T follicular helper cell (primary cell): ENCODE data around the gene FAM120AOS.

Source experiments
- DNase-seq: peaks from one replicate; pipeline ENCODE4 v3.0.0-alpha.2; 2020; ENCODE audit warnings: low read depth
- total RNA-seq, 2 experiments: gene quantifications; one replicate each; lab custom pipeline; 2026; lab: John Stamatoyannopoulos, UW

FAM120AOS gene
- total RNA-seq = 47.1 to 65.5 reads per million in 2 experiments

DNA sequence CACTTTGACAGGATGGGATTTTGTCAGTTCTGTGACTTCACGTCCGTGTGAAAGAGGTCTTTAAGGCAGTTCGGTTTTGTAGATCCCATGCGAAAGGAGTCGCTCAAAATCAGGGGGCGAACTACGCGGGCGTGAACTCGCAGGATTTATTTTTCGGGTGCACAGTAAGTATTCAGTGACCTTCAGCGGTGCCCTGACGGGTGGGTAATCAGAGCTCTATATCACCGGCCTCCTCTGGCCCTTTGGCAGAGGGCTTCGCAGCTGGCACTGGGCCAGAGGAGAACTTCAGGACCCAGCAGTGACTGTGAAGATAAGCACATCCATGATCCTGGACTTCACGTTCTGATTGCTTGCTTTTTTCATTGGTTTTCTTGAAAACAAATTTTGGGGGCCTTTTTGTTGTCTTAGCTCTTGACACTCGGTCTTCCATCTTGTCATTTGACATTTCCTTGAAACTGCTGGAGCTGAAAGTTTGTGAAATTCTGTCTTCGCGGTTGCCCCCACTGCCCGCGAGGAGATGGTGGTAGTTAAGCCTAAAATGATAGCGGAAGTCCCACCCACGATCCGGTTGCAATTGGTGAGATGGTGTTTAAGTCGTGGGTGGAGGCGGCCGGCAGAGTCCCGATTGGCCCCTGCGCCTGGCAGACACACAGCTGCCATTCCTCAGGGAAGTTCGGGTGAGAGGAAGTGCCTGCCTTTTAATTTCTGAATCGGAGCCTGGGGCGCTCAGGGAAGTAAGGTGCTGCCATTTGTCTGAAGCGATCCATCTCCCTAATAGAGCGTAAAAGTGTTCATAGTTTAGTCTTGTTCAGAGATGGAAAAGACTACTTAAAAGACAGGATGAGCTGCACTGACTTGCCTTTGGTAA, at the start of gene FAM120AOS:
Gene FAM120AOS, minus strand, starts transcription at position 535 of the 868 bp plus-strand sequence. CDS start 872 bp downstream, outside the sequence.
- DNase-seq = peak; percentile 83

GRCh38 chr9:93501406-93501805, 48.0 kb upstream of the FAM120AOS start:
- DNase-seq = no peak

GRCh38 chr9:93500571-93501298, 47.4 kb upstream of the FAM120AOS start:
- DNase-seq = no peak

DNA sequence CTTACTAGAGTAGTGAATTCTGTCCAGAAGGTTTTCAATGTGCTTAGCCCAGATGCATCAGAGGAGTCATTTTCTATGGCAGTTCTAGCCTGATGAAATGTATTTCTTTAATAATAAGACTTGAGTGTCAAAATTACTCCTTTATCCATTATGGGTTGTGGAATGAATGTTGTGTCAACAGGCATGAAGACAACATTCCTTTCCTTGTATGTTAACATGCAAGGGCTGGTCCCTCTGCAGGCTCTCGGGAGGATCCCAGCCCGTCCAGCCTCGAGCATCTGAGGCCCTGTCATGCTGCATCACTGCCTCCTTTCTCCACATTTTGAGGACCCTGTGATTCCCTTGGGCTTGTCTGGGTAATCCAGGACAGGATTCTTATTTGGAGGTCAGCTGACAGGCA, 42.9 kb upstream of the FAM120AOS start:
- no peak for DNase-seq

DNA sequence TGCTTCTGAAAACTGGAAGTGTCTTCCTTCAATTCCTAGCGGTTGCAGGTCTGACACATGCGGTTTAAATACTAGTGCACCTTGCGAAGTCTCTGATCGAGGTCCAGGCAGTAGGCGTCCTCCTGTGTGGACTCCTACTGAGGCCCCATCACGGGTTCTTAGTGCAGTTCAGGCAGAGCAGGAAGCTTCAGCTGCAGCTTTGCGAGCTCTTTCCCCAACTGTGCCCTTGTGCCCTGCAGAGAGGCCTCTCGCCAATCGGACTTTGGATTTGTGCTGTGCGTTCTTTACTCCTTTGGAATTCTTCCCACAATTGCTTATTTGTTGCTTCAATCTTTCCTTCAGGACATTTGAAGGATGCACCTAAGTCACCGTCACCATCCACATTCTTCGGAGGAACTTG, 40.6 kb upstream of the FAM120AOS start:
- no peak for DNase-seq

DNA sequence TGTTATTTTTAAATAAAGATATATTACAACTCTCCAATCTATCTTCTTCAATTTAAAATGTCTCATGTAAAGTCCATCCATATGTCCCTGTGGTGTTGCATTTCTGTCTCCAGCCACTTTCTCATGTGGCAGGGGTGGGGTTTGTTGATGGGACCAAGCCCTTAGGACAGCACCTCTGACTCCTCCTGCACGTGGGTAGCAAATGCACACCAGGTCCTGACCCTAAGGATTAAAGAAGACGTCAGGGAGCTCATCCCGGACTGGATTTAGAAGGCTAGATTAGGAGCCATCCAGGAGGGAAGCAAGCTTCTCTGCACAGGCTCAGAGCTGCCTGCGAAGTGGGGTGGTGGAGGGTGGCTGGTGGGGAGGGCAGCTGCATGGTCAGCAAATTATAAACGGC, 38.9 kb upstream of the FAM120AOS start:
- no peak for DNase-seq

GRCh38 chr9:93491593-93492232, 38.3 kb upstream of the FAM120AOS start:
- DNase-seq = no peak

DNA sequence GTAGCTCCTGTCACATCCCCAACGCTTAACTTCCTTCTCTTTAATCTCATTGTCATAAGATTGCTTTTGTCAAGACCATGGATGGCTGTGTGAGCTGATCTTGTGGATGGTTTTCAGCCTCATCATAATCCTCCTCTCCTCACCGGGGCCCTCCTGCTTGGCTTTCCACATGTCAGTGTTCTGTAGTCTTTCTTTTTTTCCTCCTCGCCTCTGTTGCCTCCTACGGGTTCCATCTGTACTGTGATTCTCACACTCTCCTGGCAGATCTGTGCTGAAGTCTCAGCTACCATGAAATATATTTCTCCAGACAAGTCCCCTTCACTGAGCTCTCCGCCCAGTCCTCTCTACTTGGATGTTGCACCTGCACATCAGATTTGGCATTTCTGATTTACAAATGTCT, 34.9 kb upstream of the FAM120AOS start:
- no peak for DNase-seq

GRCh38 chr9:93486268-93486667, 32.9 kb upstream of the FAM120AOS start:
- DNase-seq = no peak

- DNase-seq = no peak
Measured at GRCh38 chr9:93483497-93483896, 30.1 kb upstream of the FAM120AOS start.

GRCh38 chr9:93480728-93481324, 27.4 kb upstream of the FAM120AOS start:
- DNase-seq = no peak

DNA sequence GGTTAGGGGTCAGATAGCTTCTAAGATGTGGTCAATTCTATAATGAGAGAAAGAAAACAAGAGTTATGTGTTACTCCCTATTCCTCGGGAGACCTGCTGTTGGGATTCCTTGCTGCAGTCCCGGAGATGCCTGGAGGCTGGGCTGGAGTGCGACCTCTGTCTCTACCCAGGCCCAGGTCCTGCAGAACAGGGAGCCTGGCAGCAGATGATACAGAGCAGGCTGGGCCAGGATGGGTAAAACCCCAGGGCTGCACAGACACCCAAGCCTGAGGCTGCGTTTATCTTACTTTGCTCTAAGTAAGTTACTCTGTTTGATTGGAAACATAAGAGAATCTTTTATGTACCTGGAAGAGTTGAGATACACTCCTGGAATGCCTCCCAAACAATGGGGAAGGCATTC, 26.9 kb upstream of the FAM120AOS start:
- DNase-seq = no peak

DNA sequence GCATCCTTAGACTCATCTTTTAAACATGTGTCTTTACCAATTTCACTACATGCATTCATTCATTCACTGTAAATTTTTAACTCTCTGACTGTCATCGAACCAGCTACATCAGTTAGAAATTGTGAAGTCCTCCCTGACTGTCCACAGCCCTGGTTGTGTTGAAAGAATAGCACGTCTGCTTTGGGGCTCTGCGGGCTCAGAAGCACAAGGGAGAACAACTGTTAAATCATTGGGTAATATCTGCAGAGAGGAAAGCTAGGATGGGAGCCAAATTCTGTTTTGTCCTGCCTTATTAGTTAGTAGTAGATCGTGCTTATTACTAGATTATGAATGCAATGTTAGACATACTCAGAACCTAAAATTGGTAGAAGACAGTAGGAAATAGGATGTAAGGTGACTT, 26.3 kb upstream of the FAM120AOS start:
- no peak for DNase-seq

DNA sequence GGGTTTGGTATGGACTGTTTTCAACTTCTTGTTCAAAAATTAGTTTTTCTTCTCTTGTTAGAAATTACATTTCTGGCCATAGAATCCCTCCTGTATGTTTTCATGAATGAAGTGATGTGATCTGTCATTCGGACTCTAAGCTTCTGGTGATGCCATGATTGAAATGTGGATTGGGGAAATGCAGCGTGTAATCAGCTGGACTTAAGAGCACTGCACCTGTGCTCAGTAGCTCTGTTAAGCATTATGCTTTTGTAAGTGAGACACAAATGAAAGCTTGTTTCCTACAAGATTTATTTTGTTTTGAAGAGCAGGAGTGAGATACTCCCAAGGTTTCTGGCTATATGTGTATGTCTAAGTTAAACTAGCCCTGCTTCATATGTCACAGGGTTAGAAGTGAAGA, 24.0 kb upstream of the FAM120AOS start:
- DNase-seq = no peak

DNA sequence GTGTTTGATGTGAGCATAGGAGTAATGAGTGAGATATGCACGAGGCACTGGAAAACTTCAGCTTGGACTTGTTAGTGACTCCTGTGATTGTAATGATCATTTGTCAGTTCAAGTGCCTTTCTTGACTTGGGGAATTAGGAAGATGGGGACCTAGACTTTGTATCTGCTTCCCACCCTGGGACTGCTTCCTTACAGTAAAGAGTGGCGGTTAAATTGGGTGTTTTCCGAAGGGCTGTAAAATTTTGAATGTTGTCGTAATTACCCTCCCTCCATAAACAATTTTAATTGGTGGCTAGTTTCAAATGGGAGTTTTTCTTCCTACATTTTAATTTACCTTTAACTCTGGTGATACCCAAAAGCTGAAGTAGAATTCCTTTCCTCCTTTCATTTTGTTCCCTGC, 23.5 kb upstream of the FAM120AOS start:
- DNase-seq = no peak

- DNase-seq = no peak
Measured at GRCh38 chr9:93475856-93476255, 22.5 kb upstream of the FAM120AOS start.

DNA sequence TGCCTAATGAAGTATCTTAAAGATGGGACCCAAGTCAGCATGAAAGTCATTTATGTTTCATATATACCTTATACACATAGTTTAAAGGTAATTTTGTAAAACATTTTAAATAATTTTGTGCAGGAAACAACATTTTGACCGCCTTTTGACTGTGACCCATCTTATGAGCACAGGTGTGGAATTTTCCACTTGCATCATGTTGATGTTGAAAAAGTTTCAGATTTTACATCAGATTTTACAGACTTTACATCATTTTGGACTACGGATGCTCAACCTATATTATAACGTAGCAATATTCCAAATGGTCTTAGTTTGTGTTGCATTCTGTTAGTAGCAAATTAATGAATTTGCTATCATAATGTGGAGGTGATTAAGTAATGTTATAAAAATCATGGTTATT, 21.7 kb upstream of the FAM120AOS start:
- no peak for DNase-seq

DNA sequence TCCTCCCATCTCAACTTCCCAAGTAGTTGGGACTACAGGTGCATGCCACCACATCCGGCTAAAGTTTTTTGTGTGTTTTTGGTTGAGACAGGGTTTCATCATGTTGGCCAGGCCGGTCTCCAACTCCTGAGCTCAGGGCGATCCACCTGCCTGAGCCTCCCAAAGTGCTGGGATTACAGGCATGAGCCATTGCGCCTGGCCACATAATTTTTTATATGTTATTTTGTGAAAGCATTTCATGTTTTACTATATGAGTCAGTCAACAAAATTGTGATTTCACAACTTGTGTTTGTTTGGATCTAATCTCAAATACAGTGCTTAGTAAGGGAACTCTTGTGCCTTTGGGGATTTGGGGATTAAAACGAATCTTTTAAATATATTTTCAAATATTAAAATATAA, 20.0 kb upstream of the FAM120AOS start:
- no peak for DNase-seq

DNA sequence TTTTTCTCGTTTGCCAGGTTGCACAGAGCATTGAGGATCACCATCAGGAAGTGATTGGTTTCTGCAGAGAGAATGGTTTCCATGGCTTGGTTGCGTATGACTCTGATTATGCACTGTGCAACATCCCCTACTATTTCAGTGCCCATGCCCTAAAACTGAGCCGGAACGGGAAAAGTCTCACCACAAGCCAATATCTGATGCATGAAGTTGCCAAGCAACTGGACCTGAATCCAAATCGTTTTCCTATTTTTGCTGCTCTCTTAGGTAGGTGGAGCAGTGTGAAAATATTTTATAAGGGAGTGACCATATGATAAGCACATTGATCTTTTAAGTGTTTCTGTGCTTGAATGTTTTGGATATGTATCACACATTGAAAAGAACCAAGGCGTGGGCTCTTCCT, 17.7 kb upstream of the FAM120AOS start:
- no peak for DNase-seq

DNA sequence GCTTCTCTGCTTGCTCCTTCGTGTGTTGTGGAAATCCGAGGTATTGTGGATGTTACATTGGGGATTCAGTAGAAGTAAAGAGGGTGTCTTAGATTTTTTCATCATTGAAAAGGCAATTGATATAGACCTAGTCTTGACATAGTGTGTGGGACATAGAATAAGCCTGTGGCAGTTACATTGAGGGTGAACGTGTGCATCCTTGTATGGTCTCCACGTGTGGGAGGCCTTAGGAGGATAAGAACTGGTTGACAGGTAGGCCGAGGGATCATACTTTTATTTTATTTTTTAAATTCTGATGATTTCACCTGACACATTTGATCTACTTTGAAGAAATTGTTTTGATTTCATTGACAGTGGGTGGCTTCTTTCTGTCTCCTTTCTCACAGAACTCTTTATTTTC, 17.0 kb upstream of the FAM120AOS start:
- DNase-seq = no peak

DNA sequence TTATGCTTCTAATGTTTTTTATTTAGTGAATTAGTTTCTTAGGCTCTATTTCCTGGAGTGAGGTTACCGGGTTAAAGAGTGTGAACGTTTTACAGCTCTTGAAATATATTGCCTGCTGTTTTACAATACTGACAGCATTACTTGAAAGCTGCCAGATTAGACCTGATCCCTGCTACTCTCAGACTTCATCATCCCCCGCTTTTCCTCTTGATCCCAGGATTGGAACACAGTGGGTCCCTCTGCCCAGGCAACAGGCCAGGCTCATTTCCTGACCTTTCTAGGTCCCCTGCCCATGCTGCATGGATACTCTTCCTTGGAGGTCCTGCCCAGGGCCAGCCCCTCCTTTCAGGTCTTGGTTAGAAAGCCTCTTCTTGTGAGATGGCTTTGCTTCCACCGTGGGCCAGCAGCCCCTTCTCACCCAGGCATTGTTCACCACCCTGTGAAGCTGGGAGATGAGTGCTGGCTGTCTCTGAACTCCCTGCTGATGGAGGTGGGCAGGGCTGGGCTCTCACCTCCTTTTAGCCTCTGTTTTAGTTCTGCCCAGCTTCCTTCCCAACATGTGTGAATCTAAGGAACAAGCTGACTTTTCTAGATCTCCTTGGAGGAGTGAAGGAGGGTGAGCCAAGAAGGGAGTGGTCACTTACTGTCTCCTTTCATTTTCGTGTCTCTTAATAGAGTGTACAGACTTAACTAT, 15.5 kb upstream of the FAM120AOS start:
- no peak for DNase-seq

- no peak for DNase-seq
Measured at GRCh38 chr9:93467462-93467861, 14.1 kb upstream of the FAM120AOS start.
